C4-2B (cell line): Measurements from ENCODE around the gene CA5A.

Experiments used
- CTCF ChIP-seq: fragments of 450-650 bp; conservative IDR thresholded peaks from 2 replicates; pipeline ENCODE4 v1.5.1; 2017; ENCODE audit warnings: mild to moderate bottlenecking
- ZFX ChIP-seq: fragments of 450-650 bp; IDR thresholded peaks from 2 replicates; pipeline ENCODE4 v1.6.1; 2017

GRCh38 chr16:87968541-87968940, 32.2 kb upstream of the CA5A start:
- no peak for TF ChIP-seq CTCF
- TF ChIP-seq ZFX = no peak
